Measurements from ENCODE around the gene SPIN2B. TPM values are rescaled to one million over a fixed set of nuclear protein-coding genes. Genes with fewer than 3 reads are reported as not detected.

SPIN2B gene
- total and polyA plus RNA-seq, 2 of the 13 experiments (the other 11 are each of a cell fraction or from before 2014, with no cell fraction given) = 7.9 to 10.4 TPM

GRCh38 chrX:57121162-57121755 lies at the start of gene SPIN2B (continued):
- TF ChIP-seq DZIP1 (CRISPR knock-in tag; IDR thresholded peaks at IDR 0.05) = no peak
- no peak for TF ChIP-seq ZIK1 (CRISPR knock-in tag; IDR thresholded peaks at IDR 0.05; ENCODE audit: borderline replicate concordance, low read depth)
- no peak for TF ChIP-seq FOXK1 (CRISPR knock-in tag; IDR thresholded peaks at IDR 0.05; ENCODE audit: borderline replicate concordance, low read depth)
- 0 out of 2 replicates have a peak, but pooled peaks have one; percentile 24 for TF ChIP-seq ZNF225 (CRISPR knock-in tag; IDR thresholded peaks at IDR 0.05)
- TF ChIP-seq ZNF576 (CRISPR knock-in tag; IDR thresholded peaks at IDR 0.05) = peak; percentile 97; the same call in 1 of the 2 replicates
- TF ChIP-seq GLMP (CRISPR knock-in tag; IDR thresholded peaks at IDR 0.05; ENCODE audit: borderline replicate concordance) = no peak
- no peak for TF ChIP-seq E2F2 (CRISPR knock-in tag; IDR thresholded peaks at IDR 0.05; ENCODE audit: borderline replicate concordance)
- no peak for TF ChIP-seq HNF4A (CRISPR knock-in tag; IDR thresholded peaks at IDR 0.05)
- no peak for TF ChIP-seq ZNF207 (IDR thresholded peaks at IDR 0.05; ENCODE audit: borderline replicate concordance)
- no peak for TF ChIP-seq PCBP1 (IDR thresholded peaks at IDR 0.05; ENCODE audit: borderline replicate concordance, low read depth, low read length)
- no peak for TF ChIP-seq KDM6A (CRISPR knock-in tag; IDR thresholded peaks at IDR 0.05; ENCODE audit: low read depth)
- TF ChIP-seq SNAI1 (CRISPR knock-in tag; IDR thresholded peaks at IDR 0.05; ENCODE audit: borderline replicate concordance) = no peak
- no peak for TF ChIP-seq RBM22 (optimal IDR thresholded peaks at IDR 0.05; ENCODE audit: low read length)
- TF ChIP-seq ZNF784 (CRISPR knock-in tag; IDR thresholded peaks at IDR 0.05; ENCODE audit: borderline replicate concordance) = peak; percentile 39; the same call in 1 of the 2 replicates
- no peak for TF ChIP-seq KDM3A (CRISPR knock-in tag; IDR thresholded peaks at IDR 0.05; ENCODE audit: low read depth)
- no peak for TF ChIP-seq MBNL3 (CRISPR knock-in tag; conservative IDR thresholded peaks at IDR 0.05)
- TF ChIP-seq ZNF275 (CRISPR knock-in tag; IDR thresholded peaks at IDR 0.05; ENCODE audit: borderline replicate concordance) = no peak
- TF ChIP-seq ZBTB7B (CRISPR knock-in tag; IDR thresholded peaks at IDR 0.05) = no peak
- no peak for TF ChIP-seq LBX2 (CRISPR knock-in tag; IDR thresholded peaks at IDR 0.05; ENCODE audit: borderline replicate concordance)
- no peak; the same call in 1 of the 2 replicates for TF ChIP-seq TFDP1 (CRISPR knock-in tag; IDR thresholded peaks at IDR 0.05; ENCODE audit: borderline replicate concordance)
